Loucy (cell line): ENCODE data around the gene ESR1.
"Not testable (repeated sequence)": the region's sequence is repeated elsewhere in the genome, so short reads cannot be mapped to it uniquely, and the experiment has no call there.

Source experiments
- H2AFZ ChIP-seq: fragments of 200-600 bp; sonication (generic); 2 replicates; pipeline ENCODE4 v1.6.0; 2016; ENCODE audit warnings: antibody characterized with exemption, mild to moderate bottlenecking, low read length, moderate library complexity
- H3F3A ChIP-seq: fragments of 200-600 bp; 2 replicates; pipeline ENCODE4 v1.6.0; 2016; ENCODE audit warnings: antibody characterized with exemption, low read depth, mild to moderate bottlenecking
- H3K27me3 ChIP-seq: fragments of 200-600 bp; sonication (generic); 2 replicates; pipeline ENCODE4 v1.6.1; 2014; ENCODE audit warnings: low read length, mild to moderate bottlenecking; ENCODE audit not compliant: insufficient read depth, poor library complexity, severe bottlenecking
- H3K36me3 ChIP-seq: fragments of 200-600 bp; sonication (generic); 2 replicates; pipeline ENCODE4 v1.6.1; 2016; ENCODE audit warnings: low read length; ENCODE audit not compliant: insufficient read depth
- H3K4me1 ChIP-seq: fragments of 200-600 bp; sonication (generic); 2 replicates; pipeline ENCODE4 v1.5.1; 2014; ENCODE audit warnings: low read length, mild to moderate bottlenecking; ENCODE audit not compliant: insufficient read depth, poor library complexity, severe bottlenecking
- H3K4me2 ChIP-seq: fragments of 200-600 bp; sonication (generic); 2 replicates; pipeline ENCODE4 v1.6.0; 2014; ENCODE audit warnings: antibody characterized with exemption, low read length, low read depth, mild to moderate bottlenecking; ENCODE audit not compliant: poor library complexity, severe bottlenecking
- H3K4me3 ChIP-seq: fragments of 200-600 bp; sonication (generic); 2 replicates; pipeline ENCODE4 v1.5.1; 2014; ENCODE audit warnings: low read length, mild to moderate bottlenecking, mixed read lengths; ENCODE audit not compliant: poor library complexity, severe bottlenecking
- H3K79me2 ChIP-seq: fragments of 200-600 bp; sonication (generic); 2 replicates; pipeline ENCODE4 v1.6.1; 2014; ENCODE audit warnings: low read length; ENCODE audit not compliant: insufficient read depth
- H3K9ac ChIP-seq: fragments of 200-600 bp; sonication (generic); 2 replicates; pipeline ENCODE4 v1.6.0; 2014; ENCODE audit warnings: mild to moderate bottlenecking, low read depth, low read length, moderate library complexity; ENCODE audit not compliant: poor library complexity, severe bottlenecking
- H3K9me2 ChIP-seq: fragments of 200-600 bp; sonication (generic); replicated peaks from 2 replicates; pipeline ENCODE4 v1.6.1; 2016; ENCODE audit warnings: low read depth, low read length, mixed read lengths
- H3K9me3 ChIP-seq: fragments of 200-600 bp; sonication (generic); 2 replicates; pipeline ENCODE4 v1.6.1; 2014; ENCODE audit warnings: mild to moderate bottlenecking, antibody characterized with exemption, low read length, low read depth; ENCODE audit not compliant: insufficient read depth
- H4K20me1 ChIP-seq: fragments of 200-600 bp; sonication (generic); 2 replicates; pipeline ENCODE4 v1.6.0; 2014; ENCODE audit warnings: antibody characterized with exemption, low read length, mild to moderate bottlenecking; ENCODE audit not compliant: insufficient read depth, poor library complexity, severe bottlenecking
- EZH2phosphoT487 ChIP-seq: fragments of 200-600 bp; IDR thresholded peaks from 2 replicates; pipeline ENCODE4 v1.6.1; 2018; ENCODE audit warnings: antibody characterized with exemption, mild to moderate bottlenecking, moderate library complexity, borderline replicate concordance
- TF ChIP-seq, protein P1 (sequence below): fragments of 200-600 bp; sonication (generic); conservative IDR thresholded peaks from 2 replicates; pipeline ENCODE4 v1.5.1; 2014; ENCODE audit warnings: mild to moderate bottlenecking, antibody characterized with exemption, low read length

The ESR1 gene

DNA sequence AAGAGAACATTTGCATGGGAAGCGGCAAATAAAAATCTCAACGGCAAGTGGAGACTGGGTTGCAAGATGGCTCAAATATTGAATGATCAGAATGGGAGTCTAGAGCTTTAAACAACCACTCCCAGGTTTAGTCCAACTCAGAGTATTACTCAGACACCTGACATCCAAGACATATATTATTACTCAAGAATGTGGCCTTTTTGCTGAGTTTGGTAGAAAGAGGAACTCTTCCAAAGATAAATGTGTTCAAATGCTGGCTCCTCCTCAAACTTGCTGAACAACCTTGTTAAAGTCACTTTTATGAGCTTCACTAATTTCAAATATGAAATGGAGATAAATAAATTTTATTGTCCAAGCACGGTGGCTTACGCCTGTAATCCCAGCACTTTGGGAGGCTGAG lies 77.8 kb downstream of the ESR1 start:
- Histone ChIP-seq H2AFZ (no peak overlapping the region), H3K36me3 (no peaks in the 10 kb centered on the region), H3K9me3 (no peaks in the 10 kb centered on the region), H4K20me1 (no peaks in the 10 kb centered on the region), H3K4me2 (no peak overlapping the region), H3K4me1 (no peaks in the 10 kb centered on the region), H3K9ac (no peak overlapping the region), H3K4me3 (no peak overlapping the region), H3K27me3 (no peaks in the 10 kb centered on the region), H3K9me2 (no peaks in the 10 kb centered on the region), H3F3A (no peaks in the 10 kb centered on the region), H3K79me2 (no peaks in the 10 kb centered on the region)
- TF ChIP-seq, protein P1, sequence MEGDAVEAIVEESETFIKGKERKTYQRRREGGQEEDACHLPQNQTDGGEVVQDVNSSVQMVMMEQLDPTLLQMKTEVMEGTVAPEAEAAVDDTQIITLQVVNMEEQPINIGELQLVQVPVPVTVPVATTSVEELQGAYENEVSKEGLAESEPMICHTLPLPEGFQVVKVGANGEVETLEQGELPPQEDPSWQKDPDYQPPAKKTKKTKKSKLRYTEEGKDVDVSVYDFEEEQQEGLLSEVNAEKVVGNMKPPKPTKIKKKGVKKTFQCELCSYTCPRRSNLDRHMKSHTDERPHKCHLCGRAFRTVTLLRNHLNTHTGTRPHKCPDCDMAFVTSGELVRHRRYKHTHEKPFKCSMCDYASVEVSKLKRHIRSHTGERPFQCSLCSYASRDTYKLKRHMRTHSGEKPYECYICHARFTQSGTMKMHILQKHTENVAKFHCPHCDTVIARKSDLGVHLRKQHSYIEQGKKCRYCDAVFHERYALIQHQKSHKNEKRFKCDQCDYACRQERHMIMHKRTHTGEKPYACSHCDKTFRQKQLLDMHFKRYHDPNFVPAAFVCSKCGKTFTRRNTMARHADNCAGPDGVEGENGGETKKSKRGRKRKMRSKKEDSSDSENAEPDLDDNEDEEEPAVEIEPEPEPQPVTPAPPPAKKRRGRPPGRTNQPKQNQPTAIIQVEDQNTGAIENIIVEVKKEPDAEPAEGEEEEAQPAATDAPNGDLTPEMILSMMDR: no peak
- no peak for TF ChIP-seq EZH2phosphoT487

DNA sequence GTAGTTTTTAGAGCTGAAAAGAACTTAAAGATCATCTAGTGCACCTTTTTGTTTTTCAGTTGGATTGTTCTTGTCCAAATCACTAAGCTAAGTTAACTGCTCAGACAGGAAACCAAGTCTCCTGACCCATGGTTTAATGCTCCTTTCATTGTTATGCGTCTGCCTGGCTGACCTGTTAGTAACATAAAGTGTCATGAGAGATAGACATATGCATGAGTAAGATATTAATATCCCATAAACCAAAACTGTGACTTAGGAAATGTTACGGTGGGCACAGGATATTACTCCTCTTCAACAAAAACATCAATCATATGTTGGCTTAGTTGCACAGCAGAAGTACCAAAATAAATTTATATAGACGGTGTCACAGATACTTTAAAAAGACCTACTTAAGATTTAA lies 84.0 kb downstream of the ESR1 start:
- Histone ChIP-seq H4K20me1 (no peaks in the 10 kb centered on the region), H3F3A (no peaks in the 10 kb centered on the region), H3K4me2 (no peak overlapping the region), H3K9me2 (no peaks in the 10 kb centered on the region), H2AFZ (no peak overlapping the region), H3K4me3 (no peak overlapping the region), H3K79me2 (no peaks in the 10 kb centered on the region), H3K9me3 (no peaks in the 10 kb centered on the region), H3K4me1 (no peaks in the 10 kb centered on the region), H3K27me3 (no peaks in the 10 kb centered on the region), H3K36me3 (no peaks in the 10 kb centered on the region), H3K9ac (no peak overlapping the region)
- TF ChIP-seq EZH2phosphoT487: no peak
- TF ChIP-seq, protein P1: no peak

DNA sequence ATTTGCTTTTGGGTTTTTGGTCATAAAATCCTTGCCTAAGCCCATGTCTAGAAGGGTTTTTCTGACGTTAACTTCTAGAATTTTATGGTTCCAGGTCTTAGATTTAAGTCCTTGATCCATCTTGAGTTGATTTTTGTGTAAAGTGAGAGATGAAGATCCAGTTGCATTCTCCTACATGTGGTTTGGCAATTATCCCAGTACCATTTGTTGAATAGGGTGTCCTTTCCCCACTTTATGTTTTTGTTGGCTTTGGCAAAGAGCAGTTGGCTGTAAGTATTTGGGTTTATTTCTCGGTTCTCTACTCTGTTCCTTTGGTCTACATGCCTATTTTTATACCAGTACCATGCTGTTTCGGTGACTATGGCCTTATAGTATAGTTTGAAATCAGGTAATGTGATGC lies 86.9 kb downstream of the ESR1 start:
- H3K9me3 ChIP-seq, H3K9me2 ChIP-seq, H3K27me3 ChIP-seq, H4K20me1 ChIP-seq, H3K4me2 ChIP-seq, H3K36me3 ChIP-seq, H3K4me1 ChIP-seq, H3K79me2 ChIP-seq, H3K9ac ChIP-seq, H2AFZ ChIP-seq, H3K4me3 ChIP-seq, H3F3A ChIP-seq: not testable (repeated sequence)

DNA sequence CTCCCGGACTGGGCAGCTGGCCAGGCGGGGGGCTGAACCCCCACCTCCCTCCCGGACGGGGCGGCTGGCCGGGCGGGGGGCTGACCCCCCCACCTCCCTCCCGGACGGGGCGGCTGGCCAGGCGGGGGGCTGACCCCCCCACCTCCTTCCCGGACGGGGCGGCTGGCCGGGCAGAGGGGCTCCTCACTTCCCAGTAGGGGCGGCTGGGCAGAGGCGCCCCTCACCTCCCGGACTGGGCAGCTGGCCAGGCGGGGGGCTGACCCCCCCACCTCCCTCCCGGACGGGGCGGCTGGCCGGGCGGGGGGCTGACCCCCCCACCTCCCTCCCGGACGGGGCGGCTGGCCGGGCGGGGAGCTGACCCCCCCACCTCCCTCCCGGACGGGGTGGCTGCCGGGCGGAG lies 91.7 kb downstream of the ESR1 start:
- H3K79me2 ChIP-seq, H3K9ac ChIP-seq, H3K9me2 ChIP-seq, H3K4me2 ChIP-seq, H3K27me3 ChIP-seq, H2AFZ ChIP-seq, H4K20me1 ChIP-seq, H3K36me3 ChIP-seq, H3K9me3 ChIP-seq, H3K4me3 ChIP-seq, H3K4me1 ChIP-seq, H3F3A ChIP-seq: not testable (repeated sequence)

DNA sequence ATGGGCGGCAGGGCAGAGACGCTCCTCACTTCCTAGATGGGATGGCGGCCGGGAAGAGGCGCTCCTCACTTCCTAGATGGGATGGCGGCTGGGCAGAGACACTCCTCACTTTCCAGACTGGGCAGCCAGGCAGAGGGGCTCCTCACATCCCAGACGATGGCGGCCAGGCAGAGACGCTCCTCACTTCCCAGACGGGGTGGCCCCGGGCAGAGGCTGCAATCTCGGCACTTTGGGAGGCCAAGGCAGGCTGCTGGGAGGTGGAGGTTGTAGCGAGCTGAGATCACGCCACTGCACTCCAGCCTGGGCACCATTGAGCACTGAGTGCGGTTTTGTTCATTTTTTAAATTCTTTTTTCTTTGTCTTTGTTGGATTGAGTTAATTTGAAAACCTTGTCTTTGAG lies 92.3 kb downstream of the ESR1 start:
- H3F3A ChIP-seq, H2AFZ ChIP-seq, H3K9ac ChIP-seq, H3K9me2 ChIP-seq, H4K20me1 ChIP-seq, H3K4me3 ChIP-seq, H3K79me2 ChIP-seq, H3K4me1 ChIP-seq, H3K9me3 ChIP-seq, H3K4me2 ChIP-seq, H3K27me3 ChIP-seq, H3K36me3 ChIP-seq: not testable (repeated sequence)
